Measurements from ENCODE around the gene GNAI2. TPM values are rescaled to one million over a fixed set of nuclear protein-coding genes. Genes with fewer than 3 reads are reported as not detected.

Gene GNAI2
- total and polyA plus RNA-seq, 2 donors from 2014 or later, result 141 to 245 TPM

- DNase-seq, result peak in 4 of 5 donors; percentile 48 to 71 (median 57)
- FAIRE-seq, result no peak
- Histone ChIP-seq H3K36me3 (ENCODE audit: control insufficient read depth in 2 of 3, insufficient read depth in 3 of 3, low read length in 3 of 3) (no peaks in the 10 kb centered on the region), H3K4me3 (ENCODE audit: low read length in 3 of 3) (no peak overlapping the region), H3K9ac (ENCODE audit: low read length in 3 of 3) (no peak overlapping the region), H3K27me3 (ENCODE audit: control insufficient read depth, insufficient read depth, low read length) (no peaks in the 10 kb centered on the region), H3K4me1 (ENCODE audit: control insufficient read depth in 2 of 3, insufficient read depth in 2 of 3, low read depth in 1 of 3, low read length in 3 of 3) (peaks cover 0 to 24% (median 1%) of the 10 kb centered on the region in 3 donors), H3K27ac (ENCODE audit: low read depth in 2 of 2, low read length in 2 of 2) (no peak overlapping the region), H3K9me3 (ENCODE audit: control insufficient read depth in 2 of 3, insufficient read depth in 1 of 3, low read length in 3 of 3) (no peaks in the 10 kb centered on the region)
- intact Hi-C loops (cut with DNase I), result no loop called here
- TF ChIP-seq CTCF (IDR thresholded peaks at IDR 0.05; ENCODE audit: borderline replicate concordance, extremely low read depth, insufficient read depth), result no peak
These were observed 2.8 kb upstream of the GNAI2 start for GRCh38 chr3:50233176-50233575.

GRCh38 chr3:50236484-50237132 lies 604 bp downstream of the GNAI2 start:
- Histone ChIP-seq H3K9ac (ENCODE audit: low read length in 3 of 3) (peak overlapping the region; percentile 75 to 95 (median 76)), H3K9me3 (ENCODE audit: control insufficient read depth in 2 of 3, insufficient read depth in 1 of 3, low read length in 3 of 3) (no peaks in the 10 kb centered on the region), H3K27ac (ENCODE audit: low read depth in 2 of 2, low read length in 2 of 2) (peak overlapping the region; percentile 89 to 93), H3K36me3 (ENCODE audit: control insufficient read depth in 2 of 3, insufficient read depth in 3 of 3, low read length in 3 of 3) (no peaks in the 10 kb centered on the region), H3K27me3 (ENCODE audit: control insufficient read depth, insufficient read depth, low read length) (no peaks in the 10 kb centered on the region), H3K4me1 (ENCODE audit: control insufficient read depth in 2 of 3, insufficient read depth in 2 of 3, low read depth in 1 of 3, low read length in 3 of 3) (peaks cover 0 to 48% (median 18%) of the 10 kb centered on the region in 3 donors), H3K4me3 (ENCODE audit: low read length in 3 of 3) (peak overlapping the region; percentile 65 to 93 (median 77))
- intact Hi-C loops (cut with DNase I), result no loop called here
- FAIRE-seq (no peak), DNase-seq (peak in 2 of 5 donors; percentile 19 to 60)
- TF ChIP-seq CTCF (IDR thresholded peaks at IDR 0.05; ENCODE audit: borderline replicate concordance, extremely low read depth, insufficient read depth), result no peak

- H3K9ac ChIP-seq (ENCODE audit: low read length in 3 of 3), result peak overlapping the region; percentile 75 to 95 (median 76)
- DNase-seq (peak in 4 of 5 donors; percentile 34 to 84 (median 66)), FAIRE-seq (no peak)
- H3K4me3 ChIP-seq (ENCODE audit: low read length in 3 of 3), result peak overlapping the region; percentile 65 to 93 (median 77)
- H3K4me1 ChIP-seq (ENCODE audit: control insufficient read depth in 2 of 3, insufficient read depth in 2 of 3, low read depth in 1 of 3, low read length in 3 of 3), result peaks cover 0 to 53% (median 24%) of the 10 kb centered on the region in 3 donors
- intact Hi-C loops (cut with DNase I), result no loop called here
- TF ChIP-seq CTCF (IDR thresholded peaks at IDR 0.05; ENCODE audit: borderline replicate concordance, extremely low read depth, insufficient read depth), result no peak
- H3K9me3 ChIP-seq (ENCODE audit: control insufficient read depth in 2 of 3, insufficient read depth in 1 of 3, low read length in 3 of 3), result no peaks in the 10 kb centered on the region
- no peaks in the 10 kb centered on the region for H3K27me3 ChIP-seq (ENCODE audit: control insufficient read depth, insufficient read depth, low read length)
- H3K36me3 ChIP-seq (ENCODE audit: control insufficient read depth in 2 of 3, insufficient read depth in 3 of 3, low read length in 3 of 3), result no peaks in the 10 kb centered on the region
- H3K27ac ChIP-seq (ENCODE audit: low read depth in 2 of 2, low read length in 2 of 2), result peak overlapping the region; percentile 89 to 93
These were observed 1.2 kb downstream of the GNAI2 start for GRCh38 chr3:50237133-50237651.

All from kidney (tissue), 14 donors.